Activated T-helper 1 cell treated with anti-CD3 and anti-CD28 coated beads, Interleukin-12 subunit alpha, Interleukin-12 subunit beta, Interleukin-2, Interleukin-4 antibody, amounts not matched to agents 30 ng/mL and 10 ng/mL and 1 ng/mL, durations not matched to agents 14 hours and 24 hours and 36 hours (primary cell): ENCODE data around the gene AMIGO2. TPM values are rescaled to one million over a fixed set of nuclear protein-coding genes. Genes with fewer than 3 reads are reported as not detected.

ENCODE experiments used
- DNase-seq: peaks from one replicate; pipeline ENCODE4 v3.0.0; 2021; ENCODE audit warnings: low spot score
- H3K27ac Mint-ChIP-seq: one replicate; pipeline ENCODE4 v1.8.0; 2021; ENCODE audit warnings: mild to moderate bottlenecking, mixed read lengths
- H3K27me3 Mint-ChIP-seq: one replicate; pipeline ENCODE4 v1.8.0; 2022; ENCODE audit warnings: mild to moderate bottlenecking, moderate library complexity, mixed read lengths; ENCODE audit not compliant: insufficient read depth
- H3K36me3 Mint-ChIP-seq: one replicate; pipeline ENCODE4 v1.8.0; 2021; ENCODE audit warnings: low read depth, mixed read lengths
- H3K4me1 Mint-ChIP-seq: one replicate; pipeline ENCODE4 v1.8.0; 2021; ENCODE audit warnings: low read depth, mixed read lengths
- H3K4me3 Mint-ChIP-seq: one replicate; pipeline ENCODE4 v1.8.0; 2021; ENCODE audit warnings: mild to moderate bottlenecking, moderate library complexity, mixed read lengths
- H3K9me3 Mint-ChIP-seq: one replicate; pipeline ENCODE4 v1.8.0; 2021; ENCODE audit warnings: mixed read lengths
- intact Hi-C: fragments of 100-400 bp; cut with micrococcal nuclease; formaldehyde crosslinking; loops from one replicate; pipeline ENCODE4 v1.15.1; 2024
- total RNA-seq: library from RNA; stranded (reverse); gene quantifications from 2 replicates; pipeline ENCODE4 v1.2.3, GENCODE V29; 2022

The AMIGO2 gene
- total RNA-seq, 1 donor from 2014 or later, result 11.6 TPM

DNA sequence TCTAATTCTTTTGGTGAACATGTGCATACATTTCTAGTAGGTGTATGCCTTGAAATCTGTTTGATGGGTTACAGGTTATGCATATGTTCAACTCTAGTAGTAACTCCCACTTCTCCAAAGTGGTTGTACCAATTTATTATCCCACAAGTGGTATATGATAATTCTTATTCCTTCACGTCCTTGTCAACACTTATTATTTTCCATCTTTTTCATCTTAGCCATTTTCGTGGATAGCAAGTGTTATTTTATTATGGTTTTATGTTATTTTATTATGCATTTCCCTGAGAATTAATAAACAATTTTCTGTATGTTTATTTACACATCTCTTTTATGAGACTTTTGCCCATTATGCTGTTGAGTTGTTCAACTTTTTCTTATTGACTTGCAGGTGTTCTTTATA, 11.2 kb upstream of the AMIGO2 start:
- H3K4me1 Mint-ChIP-seq, result peaks cover 19% of the 10 kb centered on the region
- intact Hi-C loops, result no loop called here
- no peak overlapping the region for H3K27ac Mint-ChIP-seq
- H3K9me3 Mint-ChIP-seq, result peaks cover 2% of the 10 kb centered on the region
- peaks cover 19% of the 10 kb centered on the region for H3K36me3 Mint-ChIP-seq
- H3K27me3 Mint-ChIP-seq, result no peaks in the 10 kb centered on the region
- DNase-seq, result no peak
- H3K4me3 Mint-ChIP-seq, result no peak overlapping the region

DNA sequence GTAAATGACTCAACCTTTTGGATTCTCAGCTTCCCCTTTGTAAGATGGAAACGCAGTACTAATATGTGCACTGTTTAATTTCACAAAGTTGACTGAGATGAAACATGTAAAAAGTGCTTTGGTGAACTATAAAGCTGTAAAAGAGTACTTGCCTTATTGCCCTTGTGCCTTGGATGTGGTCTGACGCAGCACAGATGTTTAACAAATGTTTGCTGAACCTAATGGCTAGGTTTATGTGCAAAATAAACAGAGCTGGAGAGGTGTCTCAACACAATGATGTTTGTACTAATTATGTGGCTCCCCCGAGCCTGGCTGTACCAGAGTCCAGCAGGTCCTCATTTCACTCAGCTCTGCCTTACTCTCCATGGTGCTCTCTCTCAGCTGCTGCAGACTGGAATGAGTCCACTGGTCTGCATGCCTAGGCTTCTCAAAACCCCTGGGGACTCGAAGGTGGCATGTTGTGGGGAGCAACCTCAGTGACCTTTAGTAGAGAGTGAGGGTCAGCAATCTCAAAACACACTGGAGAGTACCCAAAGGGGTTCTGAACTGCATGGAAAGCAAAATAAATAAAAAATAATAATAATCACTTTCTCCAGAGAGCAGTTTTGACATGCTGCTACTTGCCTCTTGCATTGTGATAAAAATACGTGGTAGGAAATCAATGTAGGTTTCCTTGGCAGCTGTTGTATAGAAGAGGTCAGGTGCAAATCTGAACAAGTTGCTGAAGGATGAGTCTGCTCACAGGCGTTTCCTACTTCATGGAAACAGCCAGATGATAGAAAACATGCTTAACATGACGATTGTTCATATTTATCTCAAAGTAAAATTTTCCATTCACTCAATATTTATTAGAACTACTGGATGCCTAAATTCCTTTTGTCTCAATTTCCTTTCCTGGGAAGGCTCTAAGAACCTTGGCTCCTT, 8.5 kb upstream of the AMIGO2 start:
- no peak for DNase-seq
- intact Hi-C loops, result loop anchor here (10.0 kb wide), 2 partner anchors 563 to 797 kb away; no protein-coding TSS in a partner anchor

DNA sequence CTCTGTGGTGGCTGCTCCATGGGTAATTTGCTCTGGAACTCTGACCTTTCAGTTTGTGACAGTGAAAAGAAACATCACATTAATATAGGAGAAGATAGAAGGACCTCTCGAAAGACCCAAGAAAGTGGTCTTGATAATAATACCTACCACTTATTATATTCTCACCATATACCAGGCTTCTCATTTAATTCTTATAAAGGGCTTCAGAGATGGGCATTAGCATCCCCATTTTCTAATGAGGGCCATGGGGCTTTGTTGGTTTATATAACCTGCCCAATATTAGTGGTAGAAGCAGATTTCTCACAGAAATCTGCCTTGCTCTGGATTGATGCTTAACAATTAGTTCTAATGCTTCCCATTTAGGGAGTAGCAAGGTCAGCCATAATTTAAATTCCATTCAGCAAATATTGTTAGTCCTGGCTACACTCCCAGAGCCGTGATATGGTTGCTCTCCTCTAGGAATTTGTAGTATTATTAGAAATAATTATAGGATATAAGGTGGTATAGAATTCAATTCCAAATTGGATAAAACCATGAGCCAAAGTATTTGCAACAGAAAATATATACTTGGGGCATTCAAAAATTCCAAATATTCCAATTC, 7.4 kb upstream of the AMIGO2 start:
- H3K4me1 Mint-ChIP-seq, result peaks cover 39% of the 10 kb centered on the region
- intact Hi-C loops, result loop anchor here (10.0 kb wide), 2 partner anchors 562 to 798 kb away; no protein-coding TSS in a partner anchor

More for the DNA sequence above, 8.5 kb upstream of the AMIGO2 start:
- Mint-ChIP-seq H3K27me3 (no peaks in the 10 kb centered on the region), H3K36me3 (peaks cover 28% of the 10 kb centered on the region), H3K4me1 (peaks cover 28% of the 10 kb centered on the region), H3K27ac (no peak overlapping the region), H3K9me3 (peaks cover 2% of the 10 kb centered on the region), H3K4me3 (no peak overlapping the region)

DNA sequence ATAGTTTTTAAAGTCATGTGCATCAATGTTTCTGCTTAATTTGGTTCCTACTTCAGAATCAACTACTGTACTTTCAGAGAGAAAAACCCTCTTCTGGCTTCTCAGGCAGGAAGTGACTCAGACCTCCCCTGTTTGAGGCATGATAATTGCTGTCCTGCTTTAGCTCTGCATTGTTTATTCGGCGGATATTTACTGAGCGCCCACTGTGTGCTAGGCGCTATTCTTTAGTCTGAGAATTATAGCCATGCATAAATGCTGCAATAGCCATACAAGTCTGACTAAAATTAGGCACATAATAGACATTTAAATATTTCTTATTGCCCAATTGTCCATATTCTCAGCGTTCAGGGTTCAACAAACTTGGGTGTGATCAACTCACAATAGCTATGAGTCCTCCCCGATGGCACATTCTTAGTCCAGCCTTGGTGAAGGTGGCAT, 6.1 kb upstream of the AMIGO2 start:
- Mint-ChIP-seq H3K9me3 (peaks cover 2% of the 10 kb centered on the region), H3K4me1 (peaks cover 53% of the 10 kb centered on the region), H3K27ac (peak overlapping the region; percentile 53), H3K36me3 (peaks cover 21% of the 10 kb centered on the region), H3K27me3 (no peaks in the 10 kb centered on the region), H3K4me3 (no peak overlapping the region)
- intact Hi-C loops, result loop anchor here (1.0 to 10.0 kb wide), 5 partner anchors 25 to 799 kb away; no protein-coding TSS in a partner anchor
- DNase-seq, result peak; percentile 38

More for the DNA sequence above, 7.4 kb upstream of the AMIGO2 start:
- Mint-ChIP-seq H3K27ac (no peak overlapping the region), H3K9me3 (peaks cover 2% of the 10 kb centered on the region), H3K4me3 (no peak overlapping the region), H3K36me3 (peaks cover 23% of the 10 kb centered on the region), H3K27me3 (no peaks in the 10 kb centered on the region)
- DNase-seq, result no peak

DNA sequence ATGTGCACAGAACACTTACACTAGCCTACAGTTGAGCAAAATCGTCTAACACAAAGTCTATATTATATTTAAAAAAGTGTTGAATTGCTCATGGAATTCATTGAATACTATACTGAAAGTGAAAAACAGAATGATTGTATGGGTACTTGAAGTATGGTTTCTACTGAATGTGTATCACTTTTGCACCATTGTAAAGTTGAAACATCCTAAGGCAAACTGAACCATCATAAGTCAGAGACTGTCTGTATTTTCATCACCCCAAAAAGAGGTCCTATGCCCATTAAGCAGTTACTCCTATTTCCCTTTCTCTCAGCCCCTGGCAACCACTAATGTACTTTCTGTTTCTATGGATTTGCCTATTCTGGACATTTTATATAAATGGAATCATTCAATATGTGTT, 4.4 kb upstream of the AMIGO2 start:
- H3K27me3 Mint-ChIP-seq, result no peaks in the 10 kb centered on the region
- peaks cover 21% of the 10 kb centered on the region for H3K36me3 Mint-ChIP-seq
- intact Hi-C loops, result loop anchor here (2.0 to 10.0 kb wide), 8 partner anchors 37 to 877 kb away; partner anchors contain the start of genes RPAP3 and SLC38A2
- no peaks in the 10 kb centered on the region for H3K9me3 Mint-ChIP-seq
- peak overlapping the region; percentile 38 for H3K27ac Mint-ChIP-seq
- no peak for DNase-seq
- peak overlapping the region; percentile 53 for H3K4me3 Mint-ChIP-seq
- H3K4me1 Mint-ChIP-seq, result peaks cover 63% of the 10 kb centered on the region

DNA sequence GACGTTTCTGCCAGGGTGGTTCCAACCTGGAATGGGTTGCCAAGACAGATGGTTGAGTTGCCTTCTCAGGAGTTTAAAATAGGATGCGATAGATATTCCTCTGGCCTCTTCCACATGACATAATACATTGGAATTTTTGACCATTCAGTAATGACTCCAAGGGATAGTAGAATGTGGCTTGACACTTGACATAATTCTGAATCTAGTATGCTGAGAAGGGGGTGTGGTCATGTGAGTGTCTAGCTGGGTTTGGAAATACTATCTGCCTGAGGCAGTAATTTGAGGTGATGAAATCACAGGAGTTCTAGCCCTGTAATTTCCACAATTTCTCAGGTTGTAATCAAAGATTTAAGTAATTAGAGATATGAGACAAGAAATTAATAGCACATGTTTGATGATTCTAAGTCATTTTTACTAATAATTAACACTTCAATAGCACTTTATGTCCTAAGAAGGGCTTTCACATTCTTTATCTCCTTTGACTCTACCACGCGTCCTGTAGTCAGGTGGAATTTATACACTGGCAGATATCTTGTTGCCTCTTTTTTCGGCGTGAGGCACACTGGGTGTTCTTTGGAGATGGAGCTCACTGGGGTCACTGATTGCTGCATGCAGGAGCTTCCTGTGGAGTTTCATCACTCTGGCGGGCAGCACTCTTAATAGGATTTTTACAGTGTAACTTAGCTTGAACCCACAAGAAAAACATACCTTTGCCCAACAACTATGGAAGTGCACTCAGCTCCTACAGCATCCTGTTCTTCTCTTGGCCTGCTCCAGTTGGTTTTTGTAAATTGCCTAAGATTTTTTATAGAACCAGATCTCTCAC, 3.2 kb upstream of the AMIGO2 start:
- intact Hi-C loops, result loop anchor here (5.0 to 10.0 kb wide), 6 partner anchors 558 to 876 kb away; partner anchors contain the start of genes RPAP3 and SLC38A2
- Mint-ChIP-seq H3K36me3 (peaks cover 25% of the 10 kb centered on the region), H3K4me3 (no peak overlapping the region), H3K9me3 (no peaks in the 10 kb centered on the region), H3K27me3 (no peaks in the 10 kb centered on the region), H3K4me1 (peaks cover 74% of the 10 kb centered on the region), H3K27ac (no peak overlapping the region)
- DNase-seq, result no peak

DNA sequence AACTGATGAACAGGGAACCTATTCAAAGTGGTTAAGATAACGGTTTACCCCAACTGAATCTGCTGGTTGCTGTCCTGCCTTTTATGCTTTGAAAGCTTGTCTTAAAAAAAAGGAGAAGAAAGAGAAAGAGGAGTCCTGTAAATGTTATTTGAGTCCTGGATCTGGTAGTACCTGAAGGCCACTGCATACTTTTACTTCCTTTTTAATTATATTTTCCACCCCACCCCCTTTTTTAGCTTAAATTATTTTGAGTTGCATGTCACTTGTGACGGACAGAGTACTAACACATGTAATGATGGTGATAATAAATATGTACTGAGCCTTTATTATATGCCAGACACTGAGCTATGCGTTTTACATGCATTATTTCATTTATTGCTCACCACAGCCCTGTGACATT, 2.5 kb upstream of the AMIGO2 start:
- Mint-ChIP-seq H3K36me3 (peaks cover 25% of the 10 kb centered on the region), H3K4me3 (peak overlapping the region; percentile 42), H3K4me1 (peaks cover 82% of the 10 kb centered on the region), H3K27me3 (no peaks in the 10 kb centered on the region), H3K27ac (no peak overlapping the region), H3K9me3 (no peaks in the 10 kb centered on the region)
- no peak for DNase-seq
- intact Hi-C loops, result loop anchor here (5.0 to 10.0 kb wide), 6 partner anchors 557 to 875 kb away; partner anchors contain the start of genes RPAP3 and SLC38A2

DNA sequence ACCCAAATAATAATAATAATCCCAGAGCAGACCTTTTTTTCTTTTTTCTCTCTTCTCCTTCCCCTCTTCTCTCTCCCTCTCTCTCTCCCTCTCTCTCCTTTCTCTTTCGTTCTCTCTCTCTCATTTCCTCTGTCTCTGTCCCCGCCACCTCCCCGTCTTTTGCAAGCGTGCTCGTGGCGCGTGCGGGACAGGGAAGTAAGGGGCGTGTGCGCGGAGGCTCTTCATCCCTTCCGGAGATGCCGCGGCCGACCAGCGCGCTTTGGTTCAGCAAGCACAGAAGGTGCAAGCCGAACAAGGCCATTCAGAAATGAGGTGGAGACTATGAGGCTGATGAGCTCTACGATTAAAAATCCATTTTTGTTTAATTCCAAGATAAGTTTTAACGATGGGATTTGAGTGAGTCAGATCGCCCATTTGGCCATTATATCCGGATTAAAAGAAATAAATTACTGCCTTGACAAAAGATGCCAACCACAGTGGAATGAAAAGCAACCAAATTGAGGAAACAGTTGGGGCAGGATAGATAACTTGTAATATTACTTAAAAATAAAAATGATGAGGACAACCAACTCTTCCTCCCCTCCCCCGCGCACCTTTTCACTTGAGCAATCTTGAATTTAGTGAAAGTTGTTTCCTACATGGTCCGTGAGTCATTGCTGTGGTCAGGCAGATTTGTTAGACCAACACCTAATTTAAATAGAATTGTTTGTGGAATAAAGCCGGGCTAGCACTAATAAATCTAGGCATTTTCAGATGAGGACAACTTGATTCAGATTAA, 1.2 kb upstream of the AMIGO2 start:
- peak; percentile 47 for DNase-seq
- Mint-ChIP-seq H3K4me3 (peak overlapping the region; percentile 95), H3K4me1 (peaks cover 93% of the 10 kb centered on the region), H3K27me3 (no peaks in the 10 kb centered on the region), H3K36me3 (peaks cover 29% of the 10 kb centered on the region), H3K27ac (peak overlapping the region; percentile 97), H3K9me3 (no peaks in the 10 kb centered on the region)
- intact Hi-C loops, result loop anchor here (1.0 to 10.0 kb wide), 9 partner anchors 112 to 874 kb away; partner anchors contain the start of genes RPAP3 and SLC38A2

DNA sequence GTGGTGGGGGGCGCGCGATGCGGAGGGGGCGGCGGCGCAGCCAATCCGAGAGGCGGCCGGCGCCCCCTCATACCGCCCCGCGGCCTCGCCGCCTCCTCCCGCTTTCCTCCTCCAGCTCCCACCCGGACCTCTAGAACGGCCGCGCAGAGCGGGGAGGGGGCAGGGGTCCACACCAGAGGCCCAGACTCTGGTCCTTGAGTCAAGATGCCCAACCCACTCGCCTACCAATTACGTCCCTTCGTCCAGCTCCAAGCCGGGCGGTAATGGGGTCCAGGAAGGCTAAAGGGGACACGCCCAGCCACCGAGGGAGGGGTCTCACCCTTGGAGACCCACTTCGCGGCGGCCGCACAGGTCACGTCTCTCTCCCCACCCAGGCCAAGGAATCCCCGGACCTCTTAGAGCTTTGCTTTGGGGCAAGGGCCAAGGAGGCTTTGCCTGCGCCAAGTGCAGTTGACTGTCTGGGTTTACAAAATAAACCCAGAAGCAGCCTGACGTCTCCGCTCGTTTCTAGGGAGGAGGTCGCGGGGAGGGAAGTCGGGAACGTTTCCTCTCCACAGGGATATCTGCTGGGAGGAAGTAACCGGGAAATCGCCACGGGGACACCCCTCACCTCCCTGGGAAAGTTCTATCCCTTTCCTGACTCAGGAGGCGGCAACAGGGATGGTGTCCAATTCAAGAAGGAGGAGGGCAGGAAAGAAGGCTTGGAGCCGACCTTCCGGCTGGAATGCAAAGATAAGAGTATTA, 394 bp upstream of the AMIGO2 start:
- Mint-ChIP-seq H3K9me3 (no peaks in the 10 kb centered on the region), H3K4me1 (peaks cover 88% of the 10 kb centered on the region), H3K4me3 (peak overlapping the region; percentile 95), H3K27ac (peak overlapping the region; percentile 97), H3K36me3 (peaks cover 26% of the 10 kb centered on the region), H3K27me3 (no peaks in the 10 kb centered on the region)
- DNase-seq, result peak; percentile 27
- intact Hi-C loops, result loop anchor here (1.0 to 10.0 kb wide), 14 partner anchors 9 to 1088 kb away; partner anchors contain the start of genes RPAP3, SCAF11 and SLC38A2

DNA sequence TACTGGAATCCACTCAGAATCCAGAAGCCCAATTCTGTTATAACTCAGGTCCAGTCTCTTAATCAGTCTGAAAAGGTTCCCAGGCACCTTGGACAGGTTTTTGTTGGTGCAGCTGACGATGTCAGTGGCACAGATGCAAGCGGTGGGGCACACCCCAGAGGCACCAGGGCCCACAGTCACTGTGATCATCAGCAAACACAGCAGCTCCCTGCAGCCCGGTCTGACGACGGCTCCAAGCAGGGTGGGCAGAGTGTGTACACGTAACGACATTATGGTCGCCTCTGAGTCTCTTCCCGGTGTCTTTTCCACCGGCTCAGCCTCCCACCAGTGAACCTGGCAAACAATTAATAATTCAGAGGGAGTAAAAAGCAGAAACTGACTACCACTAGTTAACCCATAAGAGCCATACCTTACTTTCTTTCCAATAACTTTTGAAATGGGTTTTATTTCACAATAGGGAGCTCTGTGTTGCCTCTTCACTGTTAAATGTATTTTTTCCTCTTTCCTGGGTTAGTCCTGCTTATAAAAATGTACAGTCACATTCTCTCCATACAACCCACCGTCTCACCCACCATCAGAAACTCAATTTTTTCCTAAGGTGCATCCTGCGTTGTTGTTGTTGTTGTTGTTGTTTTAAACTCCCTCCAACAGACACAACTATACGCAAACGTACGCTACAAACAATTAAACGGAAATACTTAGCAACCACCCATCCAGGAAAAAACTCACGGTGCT, 859 bp downstream of the AMIGO2 start:
- intact Hi-C loops, result loop anchor here (1.0 to 5.0 kb wide), 5 partner anchors 8 to 1087 kb away; partner anchors contain the start of gene SCAF11
- H3K27me3 Mint-ChIP-seq, result no peaks in the 10 kb centered on the region
- peak overlapping the region; percentile 97 for H3K4me3 Mint-ChIP-seq
- no peaks in the 10 kb centered on the region for H3K9me3 Mint-ChIP-seq
- DNase-seq, result peak; percentile 14
- peaks cover 75% of the 10 kb centered on the region for H3K4me1 Mint-ChIP-seq
- peak overlapping the region; percentile 96 for H3K27ac Mint-ChIP-seq
- H3K36me3 Mint-ChIP-seq, result peaks cover 21% of the 10 kb centered on the region
